AG08395 (cell line): ENCODE measurements around the gene NCKIPSD.

Experiments
- DNase-seq: peaks from one replicate; pipeline ENCODE4 v3.0.0; 2012; ENCODE audit warnings: mixed read lengths, low spot score

NCKIPSD gene

DNA sequence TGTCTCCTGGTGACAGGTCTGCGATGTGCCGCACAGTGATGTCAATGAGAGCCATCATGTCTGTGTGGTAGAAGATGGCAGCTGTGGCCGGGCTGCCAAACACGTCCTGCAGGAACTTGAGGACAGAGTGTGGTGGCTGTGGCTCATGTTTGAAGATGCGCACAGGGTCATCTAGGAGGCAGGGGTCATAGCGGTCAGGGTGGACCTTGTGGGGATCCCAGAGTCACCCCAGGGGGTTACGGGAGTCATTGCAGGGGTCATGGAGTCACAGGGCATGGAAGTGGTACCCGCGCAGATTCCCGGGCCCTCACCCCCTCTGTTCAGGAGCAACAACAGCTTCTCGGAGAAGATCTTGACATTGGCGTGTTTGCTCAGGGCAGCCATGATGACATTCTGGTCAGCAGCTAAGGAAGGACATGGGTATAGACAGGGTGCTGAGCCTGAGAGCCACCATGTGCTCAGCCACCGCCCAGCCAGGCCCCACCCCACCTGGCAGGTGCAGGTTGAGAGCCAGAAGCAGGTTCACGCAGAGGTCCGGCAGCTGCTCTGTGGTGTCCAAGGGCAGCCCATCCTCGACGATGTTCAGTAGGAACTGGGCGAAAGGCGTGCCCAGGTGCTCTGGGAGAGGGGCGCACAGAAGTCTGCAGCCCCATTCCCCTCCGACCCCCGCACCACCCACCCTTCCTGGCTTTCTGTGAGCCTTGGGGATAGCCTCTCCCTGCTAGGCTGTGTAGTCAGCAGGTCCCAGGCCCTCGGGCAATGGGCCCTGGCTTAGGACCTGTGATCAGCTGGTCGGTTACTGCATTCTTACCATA is 6.9 kb downstream of the NCKIPSD start:
- DNase-seq = no peak

- DNase-seq = peak; percentile 43
These were observed 7.7 kb downstream of the NCKIPSD start for GRCh38 chr3:48678056-48678455.

DNA sequence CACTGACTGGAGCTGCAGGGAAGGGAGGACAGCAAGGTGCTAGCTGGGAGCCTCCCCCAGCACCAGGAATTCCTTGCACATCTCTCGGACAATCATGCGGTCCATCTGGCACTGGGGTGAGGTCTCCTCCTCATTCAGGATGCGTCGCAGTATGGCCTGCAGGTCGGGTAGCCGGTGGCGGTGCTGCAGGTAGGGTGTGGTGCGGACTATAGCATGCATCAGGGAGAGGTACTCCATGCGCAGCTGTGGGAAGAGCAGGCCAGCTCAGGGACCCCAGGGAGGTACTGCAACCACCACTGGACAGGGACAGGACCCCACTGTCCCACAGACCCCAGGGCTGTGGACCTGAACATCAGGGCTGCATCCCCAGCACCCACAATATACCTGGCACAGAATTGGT is 11.2 kb downstream of the NCKIPSD start:
- no peak for DNase-seq

DNA sequence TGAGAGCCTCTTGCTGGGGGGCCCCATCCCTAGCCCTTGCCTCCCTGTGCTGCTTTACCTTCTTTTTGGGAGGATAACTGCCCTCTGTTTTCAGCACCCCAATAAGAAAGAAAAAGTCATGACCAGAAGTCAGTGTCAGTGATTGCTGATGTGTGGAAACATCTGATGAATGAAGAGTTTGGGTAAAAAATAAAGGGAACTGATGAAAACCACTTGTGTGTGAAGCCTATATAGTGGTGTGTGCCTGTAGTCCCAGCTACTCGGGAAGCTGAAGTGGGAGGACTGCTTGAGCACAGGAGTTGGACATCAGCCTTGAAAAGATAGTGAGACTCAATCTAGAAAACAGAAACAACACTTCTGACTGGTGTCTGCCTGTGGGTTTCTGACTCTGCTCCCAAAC is 13.2 kb downstream of the NCKIPSD start:
- DNase-seq = no peak

DNA sequence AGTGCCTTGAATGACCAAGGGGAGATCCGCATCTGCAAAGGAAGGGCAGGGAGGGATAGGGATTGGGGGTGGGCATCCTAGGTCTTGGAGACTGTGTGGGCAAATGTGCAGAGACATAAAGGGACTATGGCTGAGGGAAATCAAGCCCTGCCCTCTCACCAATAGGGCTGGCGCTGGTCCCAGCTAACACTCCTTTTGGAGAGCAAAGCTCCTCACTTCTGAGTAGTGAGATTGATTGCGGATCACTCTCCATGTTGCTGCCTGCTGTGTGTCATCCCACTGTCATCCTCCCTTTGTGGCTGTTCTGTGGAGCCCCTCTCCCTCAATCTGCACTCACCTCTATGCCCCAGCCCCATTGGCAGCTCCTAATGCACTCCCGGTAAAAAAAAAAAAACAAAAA is 20.8 kb downstream of the NCKIPSD start:
- DNase-seq = no peak

DNA sequence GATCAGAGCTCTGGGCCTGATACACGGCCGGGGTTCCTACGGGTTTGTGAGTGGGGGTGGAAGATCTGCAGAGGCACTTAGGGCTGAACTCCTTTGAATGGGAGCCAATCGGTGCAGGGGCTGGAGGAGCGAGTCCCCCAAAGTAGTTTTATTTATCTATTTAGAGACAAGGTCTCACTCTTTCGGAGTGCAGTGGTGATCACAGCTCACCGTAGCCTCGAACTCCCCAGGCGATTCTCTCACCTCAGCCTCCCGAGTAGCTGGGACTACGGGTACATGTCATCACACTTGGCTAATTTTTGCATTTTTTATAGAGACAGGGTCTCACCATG is 21.4 kb downstream of the NCKIPSD start:
- DNase-seq = no peak

DNA sequence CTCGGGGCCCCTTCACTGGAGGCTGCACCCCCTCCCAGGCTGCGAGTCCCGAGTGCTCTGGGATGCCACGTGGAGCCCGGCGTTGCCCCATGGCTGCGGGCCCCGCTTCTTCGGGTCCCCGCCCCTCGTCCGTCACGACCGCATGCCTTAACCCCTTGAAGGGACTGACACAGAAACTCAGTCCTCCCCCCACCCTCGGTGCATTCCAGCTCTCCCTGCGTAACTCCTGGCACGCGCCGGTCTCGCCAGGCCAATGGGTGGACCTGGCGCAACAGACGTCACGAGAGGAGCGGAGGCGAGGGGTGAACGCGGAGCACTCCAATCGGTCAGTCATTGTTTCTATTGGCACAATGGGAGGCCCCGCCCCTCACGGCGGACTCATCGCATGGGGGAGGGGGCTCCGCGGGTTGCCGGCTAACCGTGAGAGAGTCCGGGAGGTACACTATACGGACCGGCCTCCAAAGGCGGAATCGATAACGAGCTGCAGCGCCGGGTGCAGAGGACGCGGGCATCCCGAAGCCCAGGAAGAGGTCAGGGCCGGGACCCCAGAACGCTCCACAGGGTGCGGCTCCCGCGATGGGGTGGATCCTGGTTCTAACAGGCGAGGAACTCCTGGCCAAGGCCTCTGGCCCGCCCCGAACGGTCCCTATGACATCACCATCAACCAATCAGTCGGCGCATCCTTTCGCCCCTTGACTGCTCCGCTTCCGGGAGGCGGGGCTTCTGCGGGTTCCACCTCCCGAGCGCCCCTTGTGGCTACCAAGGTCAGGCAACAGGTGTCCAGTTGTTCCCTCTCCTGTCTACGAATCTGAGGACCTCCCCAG is 22.0 kb downstream of the NCKIPSD start:
- DNase-seq = peak; percentile 99

- DNase-seq = peak; percentile 80
These were observed 22.8 kb downstream of the NCKIPSD start, which contains the start of gene CELSR3 for GRCh38 chr3:48662753-48663488. CELSR3 (minus strand) TSS chr3:48662886; CDS start chr3:48662634, 252 bp downstream.

DNA sequence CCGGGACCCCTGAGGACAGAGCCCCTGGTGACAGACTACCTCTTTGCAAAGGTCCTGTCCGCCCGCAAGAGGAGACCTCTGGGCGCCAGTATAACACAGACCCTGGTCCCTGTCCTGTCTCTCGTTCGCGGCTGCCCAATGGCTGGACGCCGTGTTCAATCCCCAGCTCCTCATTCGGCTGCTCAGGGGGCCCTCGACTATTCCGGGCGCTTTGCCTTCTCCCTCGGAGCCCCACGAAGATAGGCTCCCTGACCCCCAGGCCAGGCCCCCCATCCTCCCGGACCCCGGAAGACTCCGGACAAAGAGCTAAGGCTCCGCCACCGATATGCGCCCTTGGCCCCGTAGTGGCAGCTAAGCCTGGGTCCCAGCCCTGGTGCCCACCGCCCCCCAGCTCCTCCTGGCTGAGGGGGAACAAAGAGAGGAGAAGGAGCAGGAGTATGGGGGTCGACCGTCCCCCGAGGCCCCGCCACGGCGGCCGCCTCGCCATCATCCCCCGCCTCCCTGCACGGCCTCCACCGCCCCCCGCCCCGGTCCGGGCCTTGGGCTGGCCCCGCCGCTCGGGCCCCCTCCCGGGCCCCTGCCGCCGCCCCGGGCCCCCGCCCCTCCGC is 23.5 kb downstream of the NCKIPSD start:
- DNase-seq = no peak

DNA sequence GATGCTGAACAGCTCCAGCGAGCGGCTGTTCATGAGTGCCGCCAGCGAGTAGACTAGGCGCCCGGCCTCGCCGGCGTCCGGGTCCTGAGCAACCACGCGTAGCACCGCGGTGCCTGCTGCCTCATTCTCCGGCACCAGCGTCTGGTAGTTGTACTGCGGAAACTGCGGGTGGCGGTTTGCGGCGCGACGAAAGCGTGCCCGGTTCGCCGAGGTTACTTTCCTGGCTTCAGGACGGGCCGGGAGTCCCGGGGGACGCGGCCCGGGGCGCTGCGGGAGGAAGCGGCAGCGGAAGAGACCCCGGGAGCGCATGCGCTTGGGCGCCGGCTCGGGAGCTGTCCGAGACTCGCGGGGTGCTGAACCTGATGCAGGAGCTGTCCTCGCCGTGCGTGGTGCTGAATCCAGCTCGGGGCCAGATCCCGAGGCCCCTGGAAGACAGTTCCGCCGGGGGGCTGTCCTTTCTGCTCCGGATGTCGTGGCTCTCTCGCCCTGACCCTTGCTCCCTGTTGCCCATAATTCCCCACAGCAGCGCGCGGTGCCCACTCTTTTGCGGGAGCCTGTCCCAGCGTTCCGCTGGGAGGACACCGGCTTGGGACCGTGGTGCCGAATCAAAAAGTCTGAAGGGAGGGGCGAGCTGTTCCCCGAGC is 24.1 kb downstream of the NCKIPSD start:
- peak; percentile 89 for DNase-seq

- no peak for DNase-seq
These were observed 24.8 kb downstream of the NCKIPSD start for GRCh38 chr3:48660800-48661400.

DNA sequence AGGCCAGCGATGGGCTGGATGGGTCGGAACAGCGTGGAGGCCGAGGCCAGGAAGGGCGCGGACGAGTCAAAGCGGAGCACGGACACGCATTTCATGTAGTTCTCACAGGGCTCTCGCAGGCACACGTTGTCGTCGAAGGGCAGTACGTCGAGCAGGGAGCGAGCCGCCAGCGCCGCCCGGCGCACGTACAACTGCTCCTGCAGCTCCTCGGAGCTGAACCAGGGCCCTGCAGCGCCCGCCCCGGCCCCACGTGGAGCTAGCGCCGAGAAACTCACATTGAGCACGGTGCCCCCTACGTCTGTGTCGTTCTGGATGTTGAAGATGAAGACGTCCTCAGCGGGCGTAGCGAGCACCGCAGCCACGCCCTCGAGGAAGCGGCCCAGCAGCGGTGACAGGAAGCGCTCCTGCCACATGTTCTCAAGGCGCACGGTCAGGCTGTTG is 28.9 kb downstream of the NCKIPSD start:
- no peak for DNase-seq

DNA sequence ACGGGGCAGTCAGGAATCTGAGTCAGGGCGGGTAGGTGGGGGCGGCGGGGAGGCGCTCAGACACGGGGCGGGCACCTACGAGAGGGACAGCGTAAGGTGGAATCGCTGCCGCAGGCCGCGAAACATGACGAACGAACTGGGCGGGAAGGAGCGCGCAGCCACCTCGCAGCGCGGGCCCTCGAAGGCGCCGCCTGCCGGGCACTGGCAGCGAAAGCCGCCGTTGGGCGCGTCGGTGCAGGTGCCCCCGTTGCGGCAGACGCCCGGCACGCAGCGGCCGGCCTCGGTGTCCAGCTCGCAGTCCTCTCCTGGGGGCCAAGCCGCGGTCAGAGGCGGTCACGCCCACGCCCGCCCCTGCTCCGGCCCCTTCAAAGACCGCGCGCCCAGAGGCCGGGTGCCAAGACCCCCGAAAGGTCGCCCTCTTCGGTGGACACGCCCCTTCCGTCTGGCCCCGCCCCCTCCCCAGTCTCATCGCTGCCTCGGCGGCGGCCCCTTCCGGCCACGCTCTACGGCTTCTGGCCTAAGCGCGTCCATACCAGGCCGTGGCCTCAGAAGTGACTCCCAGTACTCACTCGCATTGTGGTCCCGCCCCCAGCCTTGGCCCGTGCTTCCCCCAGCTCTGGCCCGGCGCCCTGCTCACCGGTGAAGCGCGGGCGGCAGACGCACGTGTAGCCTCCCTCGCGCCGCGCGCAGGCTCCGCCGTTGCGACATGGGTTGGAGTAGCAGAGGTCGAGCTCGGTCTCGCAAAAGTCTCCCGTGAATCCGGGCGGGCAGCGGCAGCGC is 29.5 kb downstream of the NCKIPSD start:
- peak; percentile 79 for DNase-seq

DNA sequence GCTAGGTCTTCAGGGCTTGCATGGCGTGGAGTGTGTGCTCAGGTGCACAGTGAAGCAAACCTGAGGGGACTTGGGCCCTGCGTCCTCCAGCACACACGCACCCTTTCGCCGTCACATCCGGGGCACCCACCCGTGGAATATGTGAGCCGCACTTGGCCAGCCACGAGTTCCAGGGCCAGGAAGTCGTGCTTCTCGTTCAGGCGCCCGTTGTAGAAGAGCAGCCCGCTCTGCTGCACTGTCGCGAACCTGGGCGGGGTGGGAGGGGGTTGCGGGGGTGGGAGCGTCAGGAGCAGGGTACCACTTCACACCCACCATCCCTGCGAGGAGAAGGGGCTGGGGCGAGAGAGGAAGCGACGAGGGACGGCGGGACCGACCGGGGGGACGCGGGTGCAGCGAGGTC is 30.1 kb downstream of the NCKIPSD start:
- no peak for DNase-seq

GRCh38 chr3:48655063-48655462 is 30.7 kb downstream of the NCKIPSD start:
- DNase-seq = no peak

DNA sequence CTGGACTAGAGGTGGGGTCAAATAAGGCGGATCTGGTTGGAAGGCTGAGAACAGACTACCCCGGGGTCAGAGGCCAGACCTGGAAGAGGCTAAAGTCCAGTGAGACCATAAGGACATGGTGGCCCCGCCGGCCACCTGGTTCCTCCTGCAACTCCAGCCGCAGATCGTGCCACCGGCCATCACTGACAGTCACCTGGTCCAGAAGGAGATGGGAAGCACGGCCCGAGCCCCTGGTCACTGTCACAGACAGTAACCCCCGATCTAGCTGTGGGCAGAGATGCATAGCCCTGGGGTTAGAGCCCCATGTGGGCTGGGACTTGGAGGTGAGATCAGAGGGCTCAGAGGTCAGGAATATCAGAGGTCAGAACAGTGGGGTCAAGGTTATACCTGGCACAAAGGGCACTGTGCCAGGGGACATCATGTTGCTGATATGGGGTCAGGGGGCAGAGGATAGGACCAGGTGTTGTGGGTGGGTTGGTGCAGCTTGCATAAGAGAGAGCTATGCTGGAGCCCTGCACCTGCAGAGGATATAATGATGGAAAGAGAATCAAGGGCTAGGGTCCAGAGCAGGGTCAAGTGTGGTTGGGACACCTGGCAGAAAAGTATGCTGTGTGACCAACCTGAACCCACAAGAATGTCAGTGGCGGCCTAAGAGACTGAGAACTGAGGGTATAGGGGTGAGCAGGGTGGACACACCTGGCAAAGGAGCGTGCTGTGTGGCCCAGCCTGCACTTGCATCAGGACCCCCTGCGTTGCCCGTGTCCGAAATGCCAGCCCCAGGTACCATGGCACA is 32.6 kb downstream of the NCKIPSD start:
- no peak for DNase-seq

- no peak for DNase-seq
These were observed 33.9 kb downstream of the NCKIPSD start for GRCh38 chr3:48651771-48652170.

DNA sequence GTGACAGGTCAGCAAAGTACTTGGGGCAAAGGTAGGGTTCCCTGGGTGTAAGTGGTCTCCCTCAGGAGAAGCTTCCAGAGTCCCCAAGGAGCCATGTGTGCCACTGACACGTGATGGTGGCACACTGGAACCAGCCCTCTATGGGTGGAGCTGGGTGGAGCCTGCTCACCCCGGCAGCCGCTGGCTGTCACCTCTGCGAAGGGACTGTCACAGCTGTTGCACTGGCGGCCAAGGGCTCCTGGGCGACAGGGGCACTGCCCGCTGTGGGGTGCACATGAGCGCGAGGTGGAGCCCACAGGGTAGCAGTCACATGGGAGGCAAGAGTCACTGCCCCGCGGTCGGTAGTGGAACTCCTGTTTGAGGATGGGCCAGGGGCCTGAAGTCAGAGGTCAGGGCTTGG is 35.0 kb downstream of the NCKIPSD start:
- DNase-seq = no peak

GRCh38 chr3:48648188-48648850 is 37.4 kb downstream of the NCKIPSD start:
- DNase-seq = no peak
